Activated CD4-positive, alpha-beta T cell treated with anti-CD3 and anti-CD28 coated beads for 36 hours (primary cell): Measurements from ENCODE around the gene CTXND2. TPM values are rescaled to one million over a fixed set of nuclear protein-coding genes. Genes with fewer than 3 reads are reported as not detected.
A peak's percentile ranks its signal among the peaks of the same experiment; 100 is the strongest.
"Not testable (repeated sequence)": the region's sequence is repeated elsewhere in the genome, so short reads cannot be mapped to it uniquely, and the experiment has no call there.

Experiments used
- ATAC-seq: fragments of 200-7000 bp; cut with Tn5 transposase; one replicate; pipeline ENCODE4 v1.10.0; 2021; ENCODE audit warnings: mild to moderate bottlenecking, moderate library complexity
- CTCF ChIA-PET: fragments of 350-600 bp; sonication (Branson Sonifier 250); formaldehyde crosslinking; loops from one replicate; lab custom pipeline; 2021; ENCODE audit warnings: antibody characterized with exemption; lab: Charles Lee
- POLR2A ChIA-PET: fragments of 350-600 bp; sonication (Branson Sonifier 250); formaldehyde crosslinking; loops from one replicate; lab custom pipeline; 2021; ENCODE audit warnings: antibody characterized with exemption, inconsistent platforms; lab: Charles Lee
- DNase-seq: peaks from one replicate; pipeline ENCODE4 v3.0.0-alpha.2; 2020
- H3K27ac Mint-ChIP-seq: one replicate; pipeline ENCODE4 v1.8.0; 2021; ENCODE audit warnings: mixed read lengths
- H3K27me3 Mint-ChIP-seq: one replicate; pipeline ENCODE4 v1.8.0; 2021; ENCODE audit warnings: mixed read lengths
- H3K36me3 Mint-ChIP-seq: one replicate; pipeline ENCODE4 v1.8.0; 2021; ENCODE audit warnings: low read depth, mixed read lengths
- H3K4me1 Mint-ChIP-seq: one replicate; pipeline ENCODE4 v1.8.0; 2021; ENCODE audit warnings: mixed read lengths
- H3K4me3 Mint-ChIP-seq: one replicate; pipeline ENCODE4 v1.8.0; 2021; ENCODE audit warnings: mild to moderate bottlenecking, moderate library complexity, mixed read lengths
- H3K9me3 Mint-ChIP-seq: one replicate; pipeline ENCODE4 v1.8.0; 2021; ENCODE audit warnings: low read depth, mixed read lengths
- intact Hi-C, 2 experiments: fragments of 100-400 bp; cut with DNase I in 1 of 2; cut with micrococcal nuclease in 1 of 2; formaldehyde crosslinking; loops; one replicate each; pipeline versions ENCODE4 v1.14.2 to v1.15.1; 2022 to 2024; cut with DNase I, micrococcal nuclease
- total RNA-seq, 2 experiments: library from RNA; stranded (reverse); gene quantifications; one replicate each; pipeline ENCODE4 v1.2.3, GENCODE V29; 2021

Gene CTXND2
- total RNA-seq, 2 experiments from 2014 or later: not detected

GRCh38 chr1:150869683-150870082 lies 17.3 kb upstream of the CTXND2 start:
- Mint-ChIP-seq H3K27ac (no peak overlapping the region), H3K9me3 (peaks cover 3% of the 10 kb centered on the region), H3K4me3 (no peak overlapping the region), H3K36me3 (peaks cover 32% of the 10 kb centered on the region), H3K27me3 (no peaks in the 10 kb centered on the region), H3K4me1 (peaks cover 38% of the 10 kb centered on the region)
- POLR2A ChIA-PET: interaction anchor here (0.6 kb wide), 3 partner anchors 29 to 381 kb away, joined by 4 to 13 read pairs (median 4); no protein-coding TSS in a partner anchor
- CTCF ChIA-PET: interaction anchor here (1.1 to 1.9 kb wide), 4 partner anchors 9 to 121 kb away, joined by 3 to 5 read pairs (median 4); no protein-coding TSS in a partner anchor
- DNase-seq (peak; percentile 47), ATAC-seq (peak; percentile 87)
- intact Hi-C loops: no loop called here

DNA sequence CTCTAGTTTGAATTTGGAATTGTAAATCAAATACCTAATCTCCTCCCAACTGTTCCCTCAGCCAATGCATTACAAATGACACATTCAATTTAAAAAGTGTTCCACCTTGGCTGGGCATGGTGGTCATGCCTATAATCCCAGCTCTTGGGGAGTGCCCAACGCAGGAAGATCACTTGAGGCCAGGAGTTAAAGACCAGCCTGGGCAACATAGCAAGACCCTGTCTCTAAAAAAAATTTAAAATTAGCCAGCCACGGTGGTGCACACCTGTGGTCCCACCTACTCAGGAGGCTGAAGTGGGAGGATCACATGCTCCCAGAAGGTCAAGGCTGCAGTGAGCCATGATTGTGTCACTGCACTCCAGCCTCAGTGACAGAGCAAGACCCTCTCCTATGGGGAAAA lies 14.4 kb upstream of the CTXND2 start:
- peaks cover 31% of the 10 kb centered on the region for H3K36me3 Mint-ChIP-seq

GRCh38 chr1:150873521-150873920 lies 13.4 kb upstream of the CTXND2 start:
- ATAC-seq (no peak), DNase-seq (no peak)
- Mint-ChIP-seq H3K27me3 (no peaks in the 10 kb centered on the region), H3K36me3 (peaks cover 22% of the 10 kb centered on the region), H3K9me3 (no peaks in the 10 kb centered on the region), H3K27ac (no peak overlapping the region), H3K4me1 (peaks cover 34% of the 10 kb centered on the region), H3K4me3 (no peak overlapping the region)
- CTCF ChIA-PET: no interaction called here
- POLR2A ChIA-PET: no interaction called here
- intact Hi-C loops: no loop called here

More for the DNA sequence above, 14.4 kb upstream of the CTXND2 start:
- POLR2A ChIA-PET: no interaction called here
- no peaks in the 10 kb centered on the region for H3K27me3 Mint-ChIP-seq
- peaks cover 3% of the 10 kb centered on the region for H3K9me3 Mint-ChIP-seq
- no peak overlapping the region for H3K27ac Mint-ChIP-seq
- CTCF ChIA-PET: no interaction called here
- ATAC-seq: no peak
- H3K4me3 Mint-ChIP-seq: no peak overlapping the region
- intact Hi-C loops: no loop called here
- no peak for DNase-seq
- H3K4me1 Mint-ChIP-seq: peaks cover 44% of the 10 kb centered on the region

- no peak for ATAC-seq
- CTCF ChIA-PET: interaction anchor here (0.8 to 1.2 kb wide), 3 partner anchors 16 to 53 kb away, joined by 3 to 6 read pairs (median 3); no protein-coding TSS in a partner anchor
- POLR2A ChIA-PET: interaction anchor here (0.6 kb wide), 2 partner anchors 56 to 150 kb away, joined by 3 read pairs; no protein-coding TSS in a partner anchor
- peaks cover 17% of the 10 kb centered on the region for H3K36me3 Mint-ChIP-seq
- DNase-seq: no peak
- H3K27me3 Mint-ChIP-seq: no peaks in the 10 kb centered on the region
- peak overlapping the region; percentile 95 for H3K27ac Mint-ChIP-seq
- intact Hi-C loops: loop anchor here in 1 of 2 experiments (5.0 kb wide), 2 partner anchors 32 to 312 kb away; no protein-coding TSS in a partner anchor
- peaks cover 30% of the 10 kb centered on the region for H3K4me1 Mint-ChIP-seq
- no peaks in the 10 kb centered on the region for H3K9me3 Mint-ChIP-seq
- H3K4me3 Mint-ChIP-seq: peak overlapping the region; percentile 88
These were observed 12.3 kb upstream of the CTXND2 start for GRCh38 chr1:150874455-150875196.

- Mint-ChIP-seq H3K4me3 (peak overlapping the region; percentile 88), H3K9me3 (no peaks in the 10 kb centered on the region), H3K27me3 (no peaks in the 10 kb centered on the region), H3K36me3 (peaks cover 15% of the 10 kb centered on the region), H3K27ac (peak overlapping the region; percentile 95), H3K4me1 (peaks cover 25% of the 10 kb centered on the region)
- DNase-seq: no peak
- POLR2A ChIA-PET: interaction anchor here (0.6 to 1.0 kb wide), 2 partner anchors 178 to 237 kb away, joined by 3 read pairs; no protein-coding TSS in a partner anchor
- CTCF ChIA-PET: interaction anchor here (0.8 to 1.2 kb wide), 3 partner anchors 15 to 53 kb away, joined by 3 to 6 read pairs (median 3); no protein-coding TSS in a partner anchor
- intact Hi-C loops: loop anchor here (1.0 to 5.0 kb wide), 17 partner anchors 33 to 641 kb away; partner anchors contain the start of genes GOLPH3L (in 2 of the 2), SETDB1 (in 2 of the 2), CERS2 (in 1 of the 2) and CTSS (in 1 of the 2)
- no peak for ATAC-seq
These were observed 11.5 kb upstream of the CTXND2 start for GRCh38 chr1:150875197-150876118.

GRCh38 chr1:150876119-150876454 lies 10.8 kb upstream of the CTXND2 start:
- CTCF ChIA-PET: no interaction called here
- DNase-seq: no peak
- no peaks in the 10 kb centered on the region for H3K9me3 Mint-ChIP-seq

DNA sequence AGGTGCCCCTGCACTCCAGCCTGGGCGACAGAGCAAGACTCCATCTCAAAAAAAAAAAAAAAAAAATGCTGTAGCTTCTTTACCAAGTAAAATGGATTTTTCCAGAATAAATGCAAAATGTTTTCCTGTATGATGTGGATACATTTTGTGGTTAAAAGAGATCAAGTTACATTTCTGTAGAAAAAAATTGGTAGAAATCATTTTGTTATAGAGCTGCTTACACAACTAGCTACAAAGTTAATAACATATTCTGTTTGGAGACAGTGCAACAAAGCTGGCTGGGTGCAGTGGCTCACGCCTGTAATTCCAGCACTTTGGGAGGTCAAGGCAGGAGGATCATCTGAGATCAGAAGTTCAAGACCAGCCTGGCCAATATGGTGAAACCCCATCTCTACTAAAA lies 8.0 kb upstream of the CTXND2 start:
- H3K27me3 Mint-ChIP-seq, H3K36me3 Mint-ChIP-seq, H3K27ac Mint-ChIP-seq, H3K9me3 Mint-ChIP-seq, H3K4me3 Mint-ChIP-seq, DNase-seq, ATAC-seq, POLR2A ChIA-PET: not testable (repeated sequence)
- intact Hi-C loops: loop anchor here in 1 of 2 experiments (5.0 kb wide), 2 partner anchors 37 to 317 kb away; no protein-coding TSS in a partner anchor
- peaks cover 27% of the 10 kb centered on the region for H3K4me1 Mint-ChIP-seq
- CTCF ChIA-PET: interaction anchor here (0.6 to 1.6 kb wide), 5 partner anchors 9 to 1174 kb away, joined by 3 to 7 read pairs (median 4); no protein-coding TSS in a partner anchor

More at GRCh38 chr1:150876119-150876454, 10.8 kb upstream of the CTXND2 start:
- H3K36me3 Mint-ChIP-seq: peaks cover 14% of the 10 kb centered on the region
- ATAC-seq: peak; percentile 37
- H3K27me3 Mint-ChIP-seq: no peaks in the 10 kb centered on the region
- intact Hi-C loops: loop anchor here (1.0 to 5.0 kb wide), 17 partner anchors 34 to 641 kb away; partner anchors contain the start of genes GOLPH3L (in 2 of the 2), SETDB1 (in 2 of the 2), CERS2 (in 1 of the 2) and CTSS (in 1 of the 2)
- H3K4me1 Mint-ChIP-seq: peaks cover 25% of the 10 kb centered on the region
- POLR2A ChIA-PET: interaction anchor here (0.5 to 1.0 kb wide), 3 partner anchors 179 to 646 kb away, joined by 3 read pairs; no protein-coding TSS in a partner anchor
- peak overlapping the region; percentile 95 for H3K27ac Mint-ChIP-seq
- H3K4me3 Mint-ChIP-seq: peak overlapping the region; percentile 88

GRCh38 chr1:150881331-150882070 lies 5.4 kb upstream of the CTXND2 start:
- CTCF ChIA-PET: interaction anchor here (1.3 kb wide), 1 partner anchor 40 kb away, joined by 3 read pairs; no protein-coding TSS in a partner anchor
- H3K4me1 Mint-ChIP-seq: peaks cover 13% of the 10 kb centered on the region
- H3K36me3 Mint-ChIP-seq: no peaks in the 10 kb centered on the region
- no peak overlapping the region for H3K27ac Mint-ChIP-seq
- H3K9me3 Mint-ChIP-seq: no peaks in the 10 kb centered on the region
- H3K4me3 Mint-ChIP-seq: no peak overlapping the region
- intact Hi-C loops: no loop called here
- DNase-seq (no peak), ATAC-seq (no peak)
- no peaks in the 10 kb centered on the region for H3K27me3 Mint-ChIP-seq
- POLR2A ChIA-PET: no interaction called here

GRCh38 chr1:150883121-150883520 lies 3.8 kb upstream of the CTXND2 start:
- H3K27me3 Mint-ChIP-seq, H3K4me3 Mint-ChIP-seq, H3K9me3 Mint-ChIP-seq, POLR2A ChIA-PET, H3K27ac Mint-ChIP-seq, ATAC-seq, CTCF ChIA-PET, H3K36me3 Mint-ChIP-seq, intact Hi-C loops, H3K4me1 Mint-ChIP-seq, DNase-seq: not testable (repeated sequence)

DNA sequence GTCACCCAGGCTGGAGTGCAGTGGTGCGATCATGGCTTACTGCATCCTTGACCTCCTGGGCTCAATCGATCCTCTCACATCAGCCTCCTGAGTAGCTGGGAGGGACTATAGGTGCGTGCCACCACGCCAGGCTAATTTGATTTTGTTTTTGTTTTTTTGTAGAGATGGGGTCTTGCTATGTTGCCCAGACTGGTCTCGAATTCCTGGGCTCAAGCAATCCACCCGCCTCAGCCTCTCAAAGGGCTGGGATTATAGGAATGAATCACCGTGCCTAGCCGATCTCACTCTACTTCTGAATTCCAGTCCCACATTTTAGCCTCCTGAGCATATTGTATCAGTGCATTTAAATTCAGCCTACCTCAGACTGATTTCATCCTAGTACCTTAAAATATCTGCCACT lies 1.8 kb downstream of the CTXND2 start:
- Mint-ChIP-seq H3K36me3 (no peaks in the 10 kb centered on the region), H3K4me1 (peaks cover 24% of the 10 kb centered on the region), H3K27ac (no peak overlapping the region), H3K27me3 (no peaks in the 10 kb centered on the region), H3K9me3 (no peaks in the 10 kb centered on the region), H3K4me3 (no peak overlapping the region)
- ATAC-seq (no peak), DNase-seq (no peak)
- POLR2A ChIA-PET: no interaction called here
- intact Hi-C loops: no loop called here
- CTCF ChIA-PET: interaction anchor here (0.7 to 1.8 kb wide), 3 partner anchors 30 to 118 kb away, joined by 3 to 4 read pairs (median 4); partner anchors contain the start of gene MINDY1
